HCT116 (cell line): ENCODE data around the gene OBSL1. TPM values are rescaled to one million over a fixed set of nuclear protein-coding genes. Genes with fewer than 3 reads are reported as not detected.

ENCODE experiments used
- ATAC-seq: fragments of 200-7000 bp; cut with Tn5 transposase; 2 replicates; pipeline ENCODE4 v1.9.1; 2020; ENCODE audit warnings: mild to moderate bottlenecking, moderate library complexity
- BruUV-seq: library from RNA; stranded (reverse); fragments of 400-500 nt; replicated peaks from 2 replicates; lab custom pipeline; 2021; lab: Mats Ljungman, UMichigan
- CTCF ChIA-PET: fragments of 300-600 bp; sonication (Branson Sonifier 250); formaldehyde crosslinking; loops from one replicate; lab custom pipeline; 2021; ENCODE audit warnings: antibody characterized with exemption; lab: Charles Lee
- POLR2A ChIA-PET: fragments of 300-600, 350-600 bp; sonication (Branson Sonifier 250); formaldehyde crosslinking; loops from one replicate; lab custom pipeline; 2021; ENCODE audit warnings: antibody characterized with exemption; lab: Charles Lee
- RAD21 ChIA-PET, 2 experiments: fragments of 300-600 bp; sonication (Branson Sonifier 250); formaldehyde crosslinking; loops; one replicate each; lab custom pipeline; 2023; ENCODE audit warnings: low total read pairs in 2 of 2; ENCODE audit not compliant: uncharacterized antibody in 2 of 2, unreplicated experiment in 2 of 2, low non-redundant PET in 1 of 2; lab: Charles Lee
- DNase-seq: peaks from one replicate; pipeline ENCODE4 v3.0.0-alpha.2; 2010; ENCODE audit warnings: low read depth, low spot score
- H2AFZ ChIP-seq: fragments of 200-600 bp; shearing (Covaris generic), sonication (generic); 2 replicates; pipeline ENCODE4 v1.6.1; 2017; ENCODE audit warnings: low read depth, mixed run types, mixed read lengths, antibody characterized with exemption, low read length; ENCODE audit not compliant: poor library complexity, severe bottlenecking
- H3K27ac ChIP-seq: 2 replicates; pipeline ENCODE4 v1.5.1; 2012; ENCODE audit warnings: low read depth, low read length
- H3K27me3 ChIP-seq: fragments of 200-600 bp; sonication (generic); 2 replicates; pipeline ENCODE4 v1.6.1; 2016; ENCODE audit warnings: mixed run types, low read length, mixed read lengths; ENCODE audit not compliant: insufficient read depth
- H3K36me3 ChIP-seq, 2 experiments: fragments of 200-500 bp in 1 of 2; fragments of 200-600 bp in 1 of 2; sonication (Bioruptor generic) in 1 of 2; sonication (generic) in 1 of 2; 2 replicates each; pipeline versions ENCODE4 v1.5.1 to v1.6.1; 2014 to 2016; ENCODE audit warnings: low read length in 2 of 2, inconsistent platforms in 1 of 2, mixed read lengths in 1 of 2, mixed run types in 1 of 2; ENCODE audit not compliant: insufficient read depth in 2 of 2, control insufficient read depth in 1 of 2
- H3K4me1 ChIP-seq, 2 experiments: fragments of 200-600 bp in 1 of 2; sonication (generic) in 1 of 2; 2 replicates each; pipeline versions ENCODE4 v1.5.1 to v1.6.1; 2012 to 2017; ENCODE audit warnings: low read length in 2 of 2, inconsistent platforms in 1 of 2, mild to moderate bottlenecking in 1 of 2, mixed read lengths in 1 of 2, mixed run types in 1 of 2, moderate library complexity in 1 of 2; ENCODE audit not compliant: insufficient read depth in 2 of 2, control insufficient read depth in 1 of 2
- H3K4me2 ChIP-seq: fragments of 200-600 bp; sonication (generic); 2 replicates; pipeline ENCODE4 v1.6.1; 2017; ENCODE audit warnings: mixed run types, low read length, mixed read lengths
- H3K4me3 ChIP-seq, 2 experiments: fragments of 200-600 bp in 1 of 2; sonication (generic) in 1 of 2; replicated peaks in 1 of 2; 2 replicates each; pipeline ENCODE4 v1.5.1; 2011 to 2016; ENCODE audit warnings: low read length in 2 of 2, control low read depth in 1 of 2, low read depth in 1 of 2, mild to moderate bottlenecking in 1 of 2, mixed read lengths in 1 of 2, mixed run types in 1 of 2
- H3K79me2 ChIP-seq: fragments of 200-600 bp; sonication (generic); 2 replicates; pipeline ENCODE4 v1.6.1; 2017; ENCODE audit warnings: mild to moderate bottlenecking, mixed run types, low read length, moderate library complexity, mixed read lengths; ENCODE audit not compliant: insufficient read depth
- H3K9ac ChIP-seq: fragments of 200-600 bp; sonication (generic); 2 replicates; pipeline ENCODE4 v1.6.1; 2016; ENCODE audit warnings: low read length, mixed read lengths
- H3K9me2 ChIP-seq: fragments of 200-600 bp; sonication (generic), shearing (Covaris generic); 2 replicates; pipeline ENCODE4 v1.6.1; 2017; ENCODE audit warnings: mixed run types, mild to moderate bottlenecking, moderate library complexity; ENCODE audit not compliant: insufficient read depth
- H3K9me3 ChIP-seq, 2 experiments: fragments of 200-500 bp in 1 of 2; fragments of 200-600 bp in 1 of 2; sonication (Bioruptor generic) in 1 of 2; sonication (generic) in 1 of 2; 2 replicates each; pipeline ENCODE4 v1.6.1; 2014 to 2017; ENCODE audit warnings: low read length in 2 of 2, mixed read lengths in 2 of 2, inconsistent platforms in 1 of 2, low read depth in 1 of 2, mild to moderate bottlenecking in 1 of 2, mixed run types in 1 of 2, moderate library complexity in 1 of 2; ENCODE audit not compliant: control insufficient read depth in 1 of 2, insufficient read depth in 1 of 2
- H4K20me1 ChIP-seq: fragments of 200-600 bp; sonication (generic), shearing (Covaris generic); 2 replicates; pipeline ENCODE4 v1.6.1; 2017; ENCODE audit warnings: mixed run types, mild to moderate bottlenecking, moderate library complexity; ENCODE audit not compliant: insufficient read depth
- POLR2AphosphoS5 ChIP-seq: IDR thresholded peaks from 2 replicates; pipeline ENCODE4 v1.6.1; 2011; ENCODE audit warnings: mild to moderate bottlenecking, low read depth, low read length, moderate library complexity
- intact Hi-C: fragments of 100-400 bp; cut with micrococcal nuclease; formaldehyde crosslinking; loops from 2 replicates; pipeline ENCODE4 v1.10.0; 2022
- total RNA-seq: library from RNA; stranded (reverse); gene quantifications from one replicate; pipeline ENCODE4 v1.2.1, GENCODE V29; 2021; ENCODE audit not compliant: unreplicated experiment
- TF ChIP-seq, protein P1 (sequence below): IDR thresholded peaks from 2 replicates; pipeline ENCODE4 v1.6.1; 2012; ENCODE audit warnings: low read depth
- TF ChIP-seq, protein P2 (sequence below), 3 experiments: fragments of 200-600 bp in 1 of 3; sonication (generic) in 1 of 3; IDR thresholded peaks in 2 of 3; conservative IDR thresholded peaks in 1 of 3; 2 replicates each; pipeline ENCODE4 v1.5.1; 2012 to 2017; ENCODE audit warnings: low read depth in 2 of 3, low read length in 2 of 3, antibody characterized with exemption in 1 of 3, borderline replicate concordance in 1 of 3, control low read depth in 1 of 3, mild to moderate bottlenecking in 1 of 3, mixed read lengths in 1 of 3, mixed run types in 1 of 3, moderate library complexity in 1 of 3; ENCODE audit not compliant: insufficient read depth in 1 of 3

Gene OBSL1
- total RNA-seq, 1 experiment from 2014 or later = 45.2 TPM

DNA sequence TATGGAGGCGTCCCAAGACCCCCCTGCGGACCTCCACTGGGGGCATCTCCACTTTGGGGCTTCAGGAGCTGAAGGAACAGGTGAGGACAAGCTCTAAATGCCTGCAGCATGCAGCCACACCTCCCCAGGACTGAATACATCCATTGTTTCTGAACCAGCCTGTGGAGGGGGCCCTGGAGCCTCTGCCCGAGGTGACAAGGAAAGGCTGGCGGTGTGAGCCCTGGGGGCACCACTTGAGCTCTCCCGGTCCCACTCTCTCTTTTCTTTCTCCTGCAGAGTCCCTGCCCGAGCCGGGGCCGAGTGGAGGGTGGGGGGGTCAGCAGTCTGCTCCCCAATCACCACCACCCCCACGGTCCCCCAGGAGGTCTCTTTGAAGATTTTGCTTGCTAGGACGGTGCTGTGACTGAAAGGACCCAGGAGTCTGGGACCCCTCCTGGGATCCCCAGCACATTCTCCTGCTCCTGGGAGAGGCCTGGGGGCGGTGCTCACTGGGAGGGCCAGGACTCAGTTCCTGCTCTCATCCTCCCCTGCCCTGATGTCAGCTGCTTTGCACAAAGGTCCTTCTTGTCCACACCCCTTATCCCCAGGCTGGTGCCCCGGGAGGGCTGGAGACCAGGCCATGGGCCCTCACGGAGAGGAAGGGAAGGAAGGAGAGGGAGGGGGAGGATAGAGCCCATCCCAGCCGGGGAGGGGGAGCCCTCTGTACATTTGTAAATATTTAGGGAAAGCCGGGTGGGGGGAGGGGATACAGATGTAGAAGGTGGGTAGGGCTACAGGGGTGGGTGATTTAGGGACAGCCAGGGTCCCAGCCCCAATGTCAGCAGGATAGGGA lies 33.5 kb downstream of the OBSL1 start:
- peak; percentile 49 for ATAC-seq
- Histone ChIP-seq H2AFZ (no peak overlapping the region), H3K4me3 (no peak overlapping the region), H3K36me3 (peaks cover 0 to 28% of the 10 kb centered on the region in 2 experiments; a peak in 2 of 4 replicates), H3K9me3 (no peaks in the 10 kb centered on the region)
- RAD21 ChIA-PET = interaction anchor here in 1 of 2 experiments (0.6 kb wide), 1 partner anchor 85 kb away, joined by 3 read pairs; no protein-coding TSS in a partner anchor
- no TSS peak for BruUV-seq
- peak; percentile 39 for TF ChIP-seq POLR2AphosphoS5
- TF ChIP-seq, protein P1, sequence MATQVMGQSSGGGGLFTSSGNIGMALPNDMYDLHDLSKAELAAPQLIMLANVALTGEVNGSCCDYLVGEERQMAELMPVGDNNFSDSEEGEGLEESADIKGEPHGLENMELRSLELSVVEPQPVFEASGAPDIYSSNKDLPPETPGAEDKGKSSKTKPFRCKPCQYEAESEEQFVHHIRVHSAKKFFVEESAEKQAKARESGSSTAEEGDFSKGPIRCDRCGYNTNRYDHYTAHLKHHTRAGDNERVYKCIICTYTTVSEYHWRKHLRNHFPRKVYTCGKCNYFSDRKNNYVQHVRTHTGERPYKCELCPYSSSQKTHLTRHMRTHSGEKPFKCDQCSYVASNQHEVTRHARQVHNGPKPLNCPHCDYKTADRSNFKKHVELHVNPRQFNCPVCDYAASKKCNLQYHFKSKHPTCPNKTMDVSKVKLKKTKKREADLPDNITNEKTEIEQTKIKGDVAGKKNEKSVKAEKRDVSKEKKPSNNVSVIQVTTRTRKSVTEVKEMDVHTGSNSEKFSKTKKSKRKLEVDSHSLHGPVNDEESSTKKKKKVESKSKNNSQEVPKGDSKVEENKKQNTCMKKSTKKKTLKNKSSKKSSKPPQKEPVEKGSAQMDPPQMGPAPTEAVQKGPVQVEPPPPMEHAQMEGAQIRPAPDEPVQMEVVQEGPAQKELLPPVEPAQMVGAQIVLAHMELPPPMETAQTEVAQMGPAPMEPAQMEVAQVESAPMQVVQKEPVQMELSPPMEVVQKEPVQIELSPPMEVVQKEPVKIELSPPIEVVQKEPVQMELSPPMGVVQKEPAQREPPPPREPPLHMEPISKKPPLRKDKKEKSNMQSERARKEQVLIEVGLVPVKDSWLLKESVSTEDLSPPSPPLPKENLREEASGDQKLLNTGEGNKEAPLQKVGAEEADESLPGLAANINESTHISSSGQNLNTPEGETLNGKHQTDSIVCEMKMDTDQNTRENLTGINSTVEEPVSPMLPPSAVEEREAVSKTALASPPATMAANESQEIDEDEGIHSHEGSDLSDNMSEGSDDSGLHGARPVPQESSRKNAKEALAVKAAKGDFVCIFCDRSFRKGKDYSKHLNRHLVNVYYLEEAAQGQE = no peak
- TF ChIP-seq, protein P2, sequence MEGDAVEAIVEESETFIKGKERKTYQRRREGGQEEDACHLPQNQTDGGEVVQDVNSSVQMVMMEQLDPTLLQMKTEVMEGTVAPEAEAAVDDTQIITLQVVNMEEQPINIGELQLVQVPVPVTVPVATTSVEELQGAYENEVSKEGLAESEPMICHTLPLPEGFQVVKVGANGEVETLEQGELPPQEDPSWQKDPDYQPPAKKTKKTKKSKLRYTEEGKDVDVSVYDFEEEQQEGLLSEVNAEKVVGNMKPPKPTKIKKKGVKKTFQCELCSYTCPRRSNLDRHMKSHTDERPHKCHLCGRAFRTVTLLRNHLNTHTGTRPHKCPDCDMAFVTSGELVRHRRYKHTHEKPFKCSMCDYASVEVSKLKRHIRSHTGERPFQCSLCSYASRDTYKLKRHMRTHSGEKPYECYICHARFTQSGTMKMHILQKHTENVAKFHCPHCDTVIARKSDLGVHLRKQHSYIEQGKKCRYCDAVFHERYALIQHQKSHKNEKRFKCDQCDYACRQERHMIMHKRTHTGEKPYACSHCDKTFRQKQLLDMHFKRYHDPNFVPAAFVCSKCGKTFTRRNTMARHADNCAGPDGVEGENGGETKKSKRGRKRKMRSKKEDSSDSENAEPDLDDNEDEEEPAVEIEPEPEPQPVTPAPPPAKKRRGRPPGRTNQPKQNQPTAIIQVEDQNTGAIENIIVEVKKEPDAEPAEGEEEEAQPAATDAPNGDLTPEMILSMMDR (IDR thresholded peaks at IDR 0.05 in 2 of 3, conservative IDR thresholded peaks at IDR 0.05 in 1 of 3; ENCODE audit: borderline replicate concordance in 1 of 3, insufficient read depth in 1 of 3, low read depth in 2 of 3, low read length in 2 of 3) = peak in 1 of 3 experiments; percentile 23; a peak in 2 of 6 replicates
- TF ChIP-seq, all 23 proteins: peak for 2
- H3K79me2 ChIP-seq = peaks cover 45% of the 10 kb centered on the region
- H3K27me3 ChIP-seq = no peaks in the 10 kb centered on the region
- peak overlapping the region; percentile 57 for H3K4me2 ChIP-seq
- H3K9ac ChIP-seq = peak overlapping the region; percentile 24
- intact Hi-C loops = loop anchor here (10.0 kb wide), 1 partner anchor 363 kb away; the partner anchor contains the start of genes CNPPD1, RETREG2 and SLC23A3
- peaks cover 6% of the 10 kb centered on the region; the same call in 1 of the 2 replicates for H4K20me1 ChIP-seq
- peaks cover 24 to 77% of the 10 kb centered on the region in 2 experiments for H3K4me1 ChIP-seq
- H3K27ac ChIP-seq = peak overlapping the region; percentile 49
- DNase-seq = no peak
- H3K9me2 ChIP-seq = no peaks in the 10 kb centered on the region
- CTCF ChIA-PET = interaction anchor here (1.1 kb wide), 1 partner anchor 42 kb away, joined by 3 read pairs; a partner anchor contains a TSS
- POLR2A ChIA-PET = no interaction called here
